GF-D8 (cell line): Measurements from ENCODE around the gene CIDEA.

Experiments
- DNase-seq: peaks from one replicate; lab custom pipeline; 2025; lab: John Stamatoyannopoulos, UW

The CIDEA gene

DNA sequence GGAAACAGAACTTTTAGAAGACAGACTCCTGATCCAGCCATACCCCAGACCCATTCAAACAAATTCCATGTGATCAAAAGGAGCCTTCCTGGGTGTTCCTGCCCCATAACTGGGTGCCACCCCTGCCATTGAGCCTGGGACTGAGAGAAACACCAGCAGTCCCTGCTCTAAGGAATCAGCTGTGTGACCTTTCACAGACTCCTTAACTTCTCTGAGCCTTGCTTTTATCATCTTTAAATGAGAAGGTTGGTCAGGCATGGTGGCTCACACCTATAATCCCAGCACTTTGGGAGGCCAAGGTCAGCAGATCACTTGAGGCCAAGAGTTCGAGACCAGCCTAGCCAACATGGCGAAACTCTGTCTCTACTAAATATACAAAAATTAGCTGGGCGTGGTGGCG, 20.6 kb downstream of the CIDEA start:
- DNase-seq = no peak

- no peak for DNase-seq
Observed at GRCh38 chr18:12276736-12277554, 22.8 kb downstream of the CIDEA start.

DNA sequence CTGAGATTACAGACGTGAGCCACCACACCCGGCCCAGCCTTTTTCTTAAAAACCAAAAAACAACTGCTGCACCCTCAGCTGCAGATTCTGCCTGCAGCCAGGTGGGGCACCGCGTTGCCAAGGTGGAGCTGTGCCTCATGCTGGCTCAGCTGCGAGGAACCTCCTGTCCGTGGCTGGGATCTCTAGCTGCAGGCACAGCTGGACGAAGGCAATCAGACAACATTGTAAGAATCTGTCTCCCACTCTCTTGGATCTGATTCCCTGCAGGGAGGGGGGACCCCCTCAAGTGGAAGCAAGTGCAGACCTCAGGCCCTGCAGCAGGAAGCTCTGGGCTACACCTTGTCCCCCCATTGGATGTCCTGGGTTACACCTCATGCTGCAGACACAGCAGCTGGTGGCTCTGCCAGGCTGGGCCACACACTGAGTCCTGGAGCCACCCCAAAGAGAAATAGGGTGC, 24.1 kb downstream of the CIDEA start:
- DNase-seq = no peak

GRCh38 chr18:12278741-12279682, 24.9 kb downstream of the CIDEA start:
- DNase-seq = no peak

DNA sequence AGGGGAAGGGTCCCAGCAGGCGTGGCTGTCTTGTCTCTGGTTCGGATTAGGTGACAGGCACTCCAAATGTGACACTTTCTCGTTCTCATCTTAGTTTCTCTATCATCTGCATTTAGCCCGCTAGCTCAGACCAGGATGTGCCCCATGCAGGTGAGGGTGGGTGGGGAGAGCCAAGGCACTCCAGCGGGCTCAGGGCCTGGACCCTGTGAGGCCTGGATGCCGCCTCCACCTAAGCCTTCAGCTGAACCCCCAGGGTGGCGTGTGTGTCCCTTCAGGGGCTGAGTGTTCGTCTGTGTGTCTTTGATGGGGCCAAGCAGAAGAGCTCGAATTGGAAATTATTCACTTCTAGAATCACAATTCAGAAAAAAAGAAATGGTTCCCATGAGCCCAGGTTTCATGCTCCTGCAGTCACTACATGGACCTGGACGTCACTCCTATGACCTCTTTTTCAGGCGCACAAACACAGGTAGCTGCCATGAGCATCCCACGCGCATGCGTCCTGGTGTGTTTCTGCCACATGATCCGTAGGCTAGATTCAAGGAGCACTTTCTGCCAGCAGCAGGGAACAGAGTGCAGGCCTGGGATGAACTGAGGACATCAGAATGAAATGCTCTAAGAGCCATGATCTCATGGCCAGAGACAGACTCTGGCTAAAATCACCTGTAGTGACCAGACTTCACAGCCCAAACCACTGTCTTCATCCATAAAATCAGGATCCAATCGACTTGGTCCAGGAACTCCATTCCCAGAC, 25.8 kb downstream of the CIDEA start:
- no peak for DNase-seq

GRCh38 chr18:12281861-12282260, 27.7 kb downstream of the CIDEA start:
- DNase-seq = no peak

- DNase-seq = no peak
Observed at GRCh38 chr18:12282442-12283039, 28.4 kb downstream of the CIDEA start.

GRCh38 chr18:12283256-12283655, 29.1 kb downstream of the CIDEA start:
- DNase-seq = no peak

DNA sequence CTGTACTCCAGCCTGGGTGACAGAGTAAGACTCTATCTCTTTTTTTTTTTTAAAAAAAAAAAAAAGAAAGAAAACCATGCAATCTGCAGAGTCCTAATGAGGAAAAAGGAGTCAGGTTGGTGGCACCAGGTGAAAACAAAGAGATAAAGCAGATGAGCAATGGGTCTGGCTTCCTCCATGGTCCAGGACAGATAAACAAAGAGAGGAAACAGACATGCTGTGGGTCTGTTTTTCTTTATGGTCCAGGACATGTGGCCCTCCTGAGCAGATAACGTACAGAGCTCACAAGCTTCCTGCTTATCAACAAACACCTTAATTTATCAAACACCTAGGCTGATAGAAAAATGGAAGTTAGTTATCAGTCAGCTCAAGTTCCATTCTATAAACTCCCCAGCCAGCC, 29.5 kb downstream of the CIDEA start:
- no peak for DNase-seq

DNA sequence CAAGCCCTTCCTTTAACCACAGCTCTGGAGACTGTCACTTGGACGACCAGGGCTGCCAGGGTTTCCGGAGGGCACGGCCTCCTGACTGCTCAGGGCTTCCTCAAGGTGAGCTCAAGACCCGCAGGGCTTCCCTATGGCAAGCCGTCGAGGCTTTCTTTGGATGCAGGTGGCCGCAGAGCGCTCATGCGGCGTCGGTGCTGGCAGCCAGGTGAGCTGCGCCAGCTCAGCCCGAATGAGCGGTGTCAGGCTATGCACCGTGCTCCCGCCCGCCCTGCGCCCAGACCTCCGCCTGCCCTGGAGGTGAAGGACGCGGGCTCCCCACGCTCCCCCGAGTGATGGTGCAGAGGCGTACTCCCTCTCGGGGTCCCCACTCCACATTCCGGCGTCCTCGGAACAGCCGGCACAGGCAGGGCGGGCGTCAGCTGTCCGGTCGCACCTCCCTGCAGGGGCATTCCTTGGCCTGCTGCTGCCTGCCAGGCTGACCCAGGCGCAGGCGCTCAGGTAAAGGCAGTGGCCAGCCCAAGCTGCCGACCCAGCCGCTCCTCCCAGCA, 33.0 kb downstream of the CIDEA start:
- no peak for DNase-seq

- DNase-seq = no peak
Observed at GRCh38 chr18:12287684-12288402, 33.7 kb downstream of the CIDEA start.

DNA sequence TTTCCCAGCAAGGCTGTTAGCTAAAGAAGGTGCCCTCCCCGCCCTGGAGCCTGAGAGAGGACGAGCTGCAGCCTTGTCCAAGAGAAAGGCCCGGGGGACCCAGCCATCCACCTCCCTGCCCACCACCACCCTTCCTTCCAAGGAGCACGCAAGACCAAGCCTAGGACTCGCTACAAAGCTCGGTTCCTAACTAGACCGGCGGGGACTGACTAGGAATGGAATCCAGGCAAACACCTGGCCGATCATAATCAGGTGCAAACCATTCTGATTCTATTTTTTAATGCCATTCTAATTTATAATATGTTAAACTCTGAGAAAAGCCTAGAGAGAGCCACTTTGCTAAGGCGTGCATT, 34.2 kb downstream of the CIDEA start:
- no peak for DNase-seq

- no peak for DNase-seq
Observed at GRCh38 chr18:12290086-12290485, 35.9 kb downstream of the CIDEA start.

DNA sequence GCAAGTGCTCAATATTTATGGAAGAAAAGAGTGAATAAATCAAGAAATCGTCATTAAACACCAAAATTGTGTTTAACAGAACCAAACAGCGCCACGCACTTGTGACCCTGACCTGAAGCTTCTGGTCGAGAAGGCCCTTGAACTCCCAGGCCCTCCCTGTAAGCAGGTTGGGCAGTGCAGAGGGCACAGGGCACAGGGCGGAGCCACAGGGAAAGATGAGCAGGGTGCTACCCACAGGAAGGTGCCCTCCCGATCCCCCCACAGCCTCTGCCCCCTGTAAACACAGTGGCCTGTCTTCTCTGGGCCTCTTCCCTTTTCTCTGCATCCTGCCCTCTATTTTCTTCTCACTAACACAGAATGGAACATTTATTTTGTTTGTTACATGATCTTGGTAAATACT, 37.0 kb downstream of the CIDEA start:
- DNase-seq = no peak

DNA sequence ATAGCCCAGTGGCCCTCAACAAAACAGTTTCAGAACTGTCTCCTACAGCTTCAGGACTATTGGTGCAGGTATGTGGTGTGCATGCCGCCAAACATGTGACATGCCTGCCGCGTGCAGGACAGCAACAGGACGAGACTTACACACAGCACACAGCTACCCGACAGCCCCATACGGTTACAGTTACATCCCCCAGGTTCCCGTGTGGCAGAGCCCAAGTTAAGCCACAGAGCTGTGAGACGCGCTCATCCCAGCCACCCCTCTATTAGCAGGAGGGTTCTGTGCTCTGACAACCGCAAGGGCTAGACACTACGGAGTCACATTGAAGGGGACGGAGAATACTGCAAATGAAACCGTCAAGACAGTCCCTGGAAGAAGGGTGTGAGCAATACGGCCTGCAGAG, 37.5 kb downstream of the CIDEA start:
- DNase-seq = no peak

DNA sequence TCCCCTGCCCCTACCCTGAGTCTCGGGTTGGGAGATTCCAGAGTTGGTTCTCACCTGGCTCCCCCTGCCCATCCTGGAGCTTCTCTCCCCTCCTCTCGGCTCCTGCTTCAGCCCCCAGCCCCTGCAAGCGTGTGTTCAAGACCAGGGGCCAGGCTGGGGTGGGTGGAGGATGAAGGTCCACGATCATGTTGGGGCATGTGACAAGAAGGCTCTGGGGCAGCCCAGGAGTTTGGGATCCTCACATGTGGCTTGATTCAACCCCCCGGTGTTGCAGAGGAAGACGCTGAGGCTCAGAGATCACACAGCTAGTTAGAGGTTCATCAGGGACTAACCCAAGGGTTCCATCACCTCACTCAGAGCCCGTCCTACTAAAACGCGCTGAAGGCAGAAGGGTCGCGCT, 39.7 kb downstream of the CIDEA start:
- no peak for DNase-seq

DNA sequence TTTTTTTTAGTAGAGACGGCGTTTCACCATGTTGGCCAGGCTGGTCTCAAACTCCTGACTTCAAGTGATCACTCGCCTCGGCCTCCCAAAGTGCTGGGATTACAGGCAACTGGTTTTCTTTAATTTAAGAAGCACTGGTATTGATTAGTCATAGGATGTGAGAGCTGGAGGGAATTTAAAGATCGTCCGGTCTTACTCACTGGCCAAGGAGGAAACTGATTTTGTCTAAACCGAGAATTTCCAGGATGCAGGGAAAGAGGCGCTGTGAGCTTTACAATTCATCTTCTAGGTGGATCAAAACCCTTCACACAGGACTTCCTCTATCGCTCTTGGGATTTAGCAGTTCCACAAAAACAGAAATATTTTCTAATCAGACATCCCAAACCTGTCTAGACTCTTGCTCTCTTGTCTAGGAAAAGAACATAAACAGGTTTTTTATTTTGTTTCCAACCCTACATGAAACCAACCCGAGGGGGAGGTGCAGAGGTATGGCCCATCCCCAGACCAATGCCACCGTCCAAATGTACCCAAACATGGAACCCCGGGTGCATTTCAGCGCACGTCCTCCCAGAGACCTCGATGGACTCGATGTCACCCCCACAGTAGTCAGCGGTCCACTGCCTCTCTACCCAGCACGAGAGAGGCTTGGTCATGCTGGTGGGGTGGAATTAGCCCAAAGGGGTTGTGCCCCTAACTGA, 41.4 kb downstream of the CIDEA start:
- DNase-seq = no peak

- no peak for DNase-seq
Observed at GRCh38 chr18:12296087-12296403, 41.9 kb downstream of the CIDEA start.

DNA sequence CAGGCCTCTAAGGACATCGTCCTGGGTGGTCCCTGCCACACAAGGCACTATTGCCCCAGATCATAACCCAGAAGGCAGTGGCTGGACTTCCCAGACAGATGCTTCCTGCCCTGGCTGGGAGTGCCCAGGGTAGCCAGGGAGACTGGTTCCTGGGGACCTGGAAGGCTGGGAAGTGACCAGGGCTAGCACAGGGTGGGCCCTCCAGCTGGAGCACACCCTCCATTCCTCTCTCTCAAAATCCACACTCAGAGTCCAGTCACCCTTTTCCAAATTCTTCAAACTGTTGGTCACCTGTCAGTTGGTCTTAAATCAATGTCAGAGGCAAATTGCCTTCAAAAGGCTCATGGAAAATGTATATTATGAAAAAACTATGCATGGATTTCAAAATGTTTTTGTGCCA, 42.3 kb downstream of the CIDEA start:
- no peak for DNase-seq

GRCh38 chr18:12299862-12300261, 45.7 kb downstream of the CIDEA start:
- no peak for DNase-seq
